Measurements from ENCODE around the gene ACOT12.

DNA sequence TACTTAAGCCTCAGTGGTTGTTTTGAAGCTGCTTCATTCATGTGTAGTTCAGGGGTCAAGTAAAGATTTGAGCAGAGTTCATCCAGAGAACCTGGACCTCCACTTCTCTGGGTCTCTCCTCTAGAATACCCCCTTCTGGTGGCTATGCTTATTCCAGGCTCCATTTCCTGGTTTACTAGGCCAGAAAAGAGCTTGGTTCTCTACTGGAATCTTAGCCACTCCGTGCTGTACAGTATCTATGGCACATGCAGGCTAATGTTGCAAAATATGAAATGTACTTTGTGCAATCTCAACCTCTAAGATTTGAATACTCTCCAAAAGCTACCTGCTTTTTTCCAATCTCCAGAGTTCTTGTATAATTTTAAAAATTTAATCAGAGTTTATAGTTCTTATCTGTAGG lies 110.0 kb downstream of the ACOT12 start:
- TF ChIP-seq POLR2A (IDR thresholded peaks at IDR 0.05) = no peak
- no peak for TF ChIP-seq CTCF (IDR thresholded peaks at IDR 0.05)
- TF ChIP-seq POLR2AphosphoS5 (IDR thresholded peaks at IDR 0.05) = no peak
